HepG2 (cell line): ENCODE data around the gene ZFP36. TPM values are rescaled to one million over a fixed set of nuclear protein-coding genes. Genes with fewer than 3 reads are reported as not detected.

ENCODE experiments used
- ARID2 ChIP-seq: sonication (generic); formaldehyde crosslinking; IDR thresholded peaks from 2 replicates; pipeline ENCODE4 v1.8.1; 2022; ENCODE audit warnings: mild to moderate bottlenecking, missing genetic modification reagents, borderline replicate concordance
- BCL6 ChIP-seq: IDR thresholded peaks from 2 replicates; pipeline ENCODE4 v1.6.1; 2016; ENCODE audit warnings: missing genetic modification reagents, missing compliant biosample characterization
- BCLAF1 ChIP-seq: fragments of 450-650 bp; IDR thresholded peaks from 2 replicates; pipeline ENCODE4 v1.6.1; 2017; ENCODE audit warnings: mild to moderate bottlenecking
- HCFC1 ChIP-seq: fragments of 150-350 bp; IDR thresholded peaks from 2 replicates; pipeline ENCODE4 v1.6.1; 2014; ENCODE audit warnings: low read depth, low read length
- KAT8 ChIP-seq: IDR thresholded peaks from 2 replicates; pipeline ENCODE4 v1.6.1; 2016; ENCODE audit warnings: missing genetic modification reagents, missing compliant biosample characterization
- KLF15 ChIP-seq: sonication (generic); formaldehyde crosslinking; IDR thresholded peaks from 2 replicates; pipeline ENCODE4 v1.8.1; 2023; ENCODE audit warnings: borderline replicate concordance, mild to moderate bottlenecking, inconsistent platforms, missing genetic modification reagents, mixed read lengths
- MAZ ChIP-seq, 2 experiments: sonication (generic) in 1 of 2; formaldehyde crosslinking in 1 of 2; IDR thresholded peaks; 2 replicates each; pipeline versions ENCODE4 v1.5.0 to v1.6.1; 2012 to 2020; ENCODE audit warnings: low read depth in 2 of 2, mild to moderate bottlenecking in 2 of 2, borderline replicate concordance in 1 of 2, improper control_type of control experiment in 1 of 2, low read length in 1 of 2, missing genetic modification reagents in 1 of 2, moderate library complexity in 1 of 2
- MTF1 ChIP-seq: sonication (generic); formaldehyde crosslinking; IDR thresholded peaks from 2 replicates; pipeline ENCODE4 v1.5.0; 2020; ENCODE audit warnings: missing genetic modification reagents
- RBFOX2 ChIP-seq: fragments of 200-400 bp; formaldehyde crosslinking; IDR thresholded peaks from 2 replicates; pipeline ENCODE4 v1.6.1; 2017; ENCODE audit warnings: low read depth, mild to moderate bottlenecking, low read length
- RORA ChIP-seq: sonication (generic); formaldehyde crosslinking; IDR thresholded peaks from 2 replicates; pipeline ENCODE4 v1.5.0; 2020; ENCODE audit warnings: mild to moderate bottlenecking, missing genetic modification reagents, moderate library complexity
- USF2 ChIP-seq, 2 experiments: sonication (generic) in 1 of 2; formaldehyde crosslinking in 1 of 2; IDR thresholded peaks; 2 replicates each; pipeline versions ENCODE4 v1.5.1 to v1.6.1; 2011 to 2020; ENCODE audit warnings: borderline replicate concordance in 1 of 2, low read depth in 1 of 2, low read length in 1 of 2, mild to moderate bottlenecking in 1 of 2, missing genetic modification reagents in 1 of 2, moderate library complexity in 1 of 2
- ZBTB14 ChIP-seq: sonication (generic); formaldehyde crosslinking; IDR thresholded peaks from 2 replicates; pipeline ENCODE4 v1.4.0; 2020; ENCODE audit warnings: missing genetic modification reagents
- ZBTB26 ChIP-seq: IDR thresholded peaks from 2 replicates; pipeline ENCODE4 v1.6.1; 2016; ENCODE audit warnings: missing compliant biosample characterization, missing genetic modification reagents, borderline replicate concordance
- ZNF280B ChIP-seq: sonication (generic); formaldehyde crosslinking; IDR thresholded peaks from 2 replicates; pipeline ENCODE4 v1.5.0; 2020; ENCODE audit warnings: missing genetic modification reagents, mild to moderate bottlenecking, borderline replicate concordance
- ZNF607 ChIP-seq: sonication (generic); formaldehyde crosslinking; IDR thresholded peaks from 2 replicates; pipeline ENCODE4 v1.5.1; 2020; ENCODE audit warnings: missing genetic modification reagents, mild to moderate bottlenecking, borderline replicate concordance
- polyA plus RNA-seq, 8 experiments: library from polyadenylated mRNA; depleted of rRNA in 3 of 8; stranded (reverse) in 7 of 8; unstranded in 1 of 8; fragments of >200 nt; fragmentation: Illumina TruSeq in 4 of 8; extraction: Trizol in 4 of 8; gene quantifications; 2 replicates each; pipeline versions ENCODE4 v1.2.1 to v1.2.3, GENCODE V29; 2011 to 2016; ENCODE audit warnings: low read depth in 4 of 8, missing spikeins in 1 of 8, mixed read lengths in 1 of 8; ENCODE audit not compliant: insufficient read depth in 1 of 8
- total RNA-seq, 5 experiments: library from RNA; depleted of rRNA; stranded (reverse); fragments of >200 nt; fragmentation: Illumina TruSeq; extraction: Trizol; gene quantifications; 2 replicates each; pipeline ENCODE4 v1.2.3, GENCODE V29; 2016; ENCODE audit warnings: low read depth in 1 of 5

The ZFP36 gene
- total and polyA plus RNA-seq, 2 of the 13 experiments (the other 11 are each of a cell fraction or from before 2014, with no cell fraction given): 1.4 to 1.7 TPM

GRCh38 chr19:39397360-39398296 lies 9.0 kb upstream of the ZFP36 start (continued):
- TF ChIP-seq MAZ (IDR thresholded peaks at IDR 0.05; ENCODE audit: borderline replicate concordance, low read depth, low read length) (peak; percentile 89; the same call in 1 of the 2 replicates), MAZ (CRISPR knock-in tag; IDR thresholded peaks at IDR 0.05; ENCODE audit: low read depth) (peak; percentile 95), ZBTB26 (CRISPR knock-in tag) (peak; percentile 72), KAT8 (CRISPR knock-in tag) (peak; percentile 85; the same call in 1 of the 2 replicates), ZNF607 (CRISPR knock-in tag) (peak; percentile 61; the same call in 1 of the 2 replicates), KLF15 (CRISPR knock-in tag) (no peak), BCL6 (CRISPR knock-in tag) (peak; percentile 61; the same call in 1 of the 2 replicates), RBFOX2 (peak; percentile 73; the same call in 1 of the 2 replicates), MTF1 (peak; percentile 68; the same call in 1 of the 2 replicates), BCLAF1 (no peak), ZNF280B (CRISPR knock-in tag) (peak; percentile 73; the same call in 1 of the 2 replicates), ZBTB14 (CRISPR knock-in tag) (peak; percentile 48; the same call in 1 of the 2 replicates), ARID2 (CRISPR knock-in tag) (no peak), HCFC1 (0 out of 2 replicates have a peak, but pooled peaks have one; percentile 31), RORA (CRISPR knock-in tag) (no peak), USF2 (IDR thresholded peaks at IDR 0.05; ENCODE audit: low read depth, low read length) (no peak), USF2 (CRISPR knock-in tag; IDR thresholded peaks at IDR 0.05; ENCODE audit: borderline replicate concordance) (no peak; the same call in 1 of the 2 replicates)
